SK-N-SH treated with all-trans-retinoic acid at 6 μM for 48 hours (cell line): ENCODE data around the gene CFAP251.

Experiments
- CSDC2 ChIP-seq: fragments of 250-450 bp; sonication (Bioruptor Pico); IDR thresholded peaks from 2 replicates; pipeline ENCODE4 v1.5.0; 2020; ENCODE audit warnings: mild to moderate bottlenecking, moderate library complexity
- PPARA ChIP-seq: fragments of 250-450 bp; sonication (Bioruptor Pico); IDR thresholded peaks from 2 replicates; pipeline ENCODE4 v1.5.0; 2020; ENCODE audit warnings: mild to moderate bottlenecking, borderline replicate concordance
- TOX ChIP-seq: fragments of 250-450 bp; sonication (Bioruptor Pico); IDR thresholded peaks from 2 replicates; pipeline ENCODE4 v1.8.0; 2021; ENCODE audit warnings: mild to moderate bottlenecking, moderate library complexity, borderline replicate concordance
- ZFP3 ChIP-seq: fragments of 250-450 bp; sonication (Bioruptor Pico); IDR thresholded peaks from 2 replicates; pipeline ENCODE4 v1.5.0; 2020; ENCODE audit warnings: mild to moderate bottlenecking, moderate library complexity
- ZNF8 ChIP-seq: fragments of 450-650 bp; formaldehyde crosslinking; IDR thresholded peaks from 2 replicates; pipeline ENCODE4 v1.5.0; 2020; ENCODE audit warnings: mild to moderate bottlenecking, moderate library complexity
- TF ChIP-seq, protein P1 (sequence below): fragments of 250-450 bp; sonication (Bioruptor Pico); IDR thresholded peaks from 2 replicates; pipeline ENCODE4 v1.5.1; 2020; ENCODE audit warnings: low read depth, mild to moderate bottlenecking, moderate library complexity
- TF ChIP-seq, protein P2 (sequence below): fragments of 250-450 bp; sonication (Bioruptor Pico); IDR thresholded peaks from 2 replicates; pipeline ENCODE4 v1.8.0; 2020; ENCODE audit warnings: mild to moderate bottlenecking, moderate library complexity, borderline replicate concordance

DNA sequence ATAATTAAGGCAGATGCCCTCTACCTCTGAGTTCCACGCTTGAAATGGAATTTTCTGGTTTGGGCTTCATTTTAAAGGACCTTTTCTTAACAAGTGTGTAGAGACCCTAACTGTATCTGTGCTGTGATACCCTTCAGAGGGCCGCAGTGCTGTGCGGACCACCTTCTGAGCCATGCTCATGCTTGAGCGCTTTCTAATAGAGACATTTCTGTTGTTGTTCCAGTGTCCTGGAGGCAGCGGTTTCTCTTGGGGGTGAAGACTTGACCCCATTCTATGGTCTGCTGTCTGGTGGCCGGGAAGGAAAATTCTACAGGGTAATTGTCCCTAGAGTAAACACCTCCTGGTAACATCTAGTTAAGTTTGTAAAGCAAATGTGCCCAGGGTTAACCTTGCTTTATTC lies 56.6 kb downstream of the CFAP251 start:
- TF ChIP-seq, protein P1, sequence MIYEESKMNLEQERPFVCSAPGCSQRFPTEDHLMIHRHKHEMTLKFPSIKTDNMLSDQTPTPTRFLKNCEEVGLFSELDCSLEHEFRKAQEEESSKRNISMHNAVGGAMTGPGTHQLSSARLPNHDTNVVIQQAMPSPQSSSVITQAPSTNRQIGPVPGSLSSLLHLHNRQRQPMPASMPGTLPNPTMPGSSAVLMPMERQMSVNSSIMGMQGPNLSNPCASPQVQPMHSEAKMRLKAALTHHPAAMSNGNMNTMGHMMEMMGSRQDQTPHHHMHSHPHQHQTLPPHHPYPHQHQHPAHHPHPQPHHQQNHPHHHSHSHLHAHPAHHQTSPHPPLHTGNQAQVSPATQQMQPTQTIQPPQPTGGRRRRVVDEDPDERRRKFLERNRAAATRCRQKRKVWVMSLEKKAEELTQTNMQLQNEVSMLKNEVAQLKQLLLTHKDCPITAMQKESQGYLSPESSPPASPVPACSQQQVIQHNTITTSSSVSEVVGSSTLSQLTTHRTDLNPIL = no peak
- TF ChIP-seq ZNF8 (CRISPR knock-in tag) (no peak), PPARA (CRISPR knock-in tag) (no peak), CSDC2 (CRISPR knock-in tag) (no peak), TOX (CRISPR knock-in tag) (no peak), ZFP3 (no peak)
- TF ChIP-seq, protein P2, sequence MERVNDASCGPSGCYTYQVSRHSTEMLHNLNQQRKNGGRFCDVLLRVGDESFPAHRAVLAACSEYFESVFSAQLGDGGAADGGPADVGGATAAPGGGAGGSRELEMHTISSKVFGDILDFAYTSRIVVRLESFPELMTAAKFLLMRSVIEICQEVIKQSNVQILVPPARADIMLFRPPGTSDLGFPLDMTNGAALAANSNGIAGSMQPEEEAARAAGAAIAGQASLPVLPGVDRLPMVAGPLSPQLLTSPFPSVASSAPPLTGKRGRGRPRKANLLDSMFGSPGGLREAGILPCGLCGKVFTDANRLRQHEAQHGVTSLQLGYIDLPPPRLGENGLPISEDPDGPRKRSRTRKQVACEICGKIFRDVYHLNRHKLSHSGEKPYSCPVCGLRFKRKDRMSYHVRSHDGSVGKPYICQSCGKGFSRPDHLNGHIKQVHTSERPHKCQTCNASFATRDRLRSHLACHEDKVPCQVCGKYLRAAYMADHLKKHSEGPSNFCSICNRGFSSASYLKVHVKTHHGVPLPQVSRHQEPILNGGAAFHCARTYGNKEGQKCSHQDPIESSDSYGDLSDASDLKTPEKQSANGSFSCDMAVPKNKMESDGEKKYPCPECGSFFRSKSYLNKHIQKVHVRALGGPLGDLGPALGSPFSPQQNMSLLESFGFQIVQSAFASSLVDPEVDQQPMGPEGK (CRISPR knock-in tag) = no peak
